Tibial nerve (tissue), 4 donors: ENCODE measurements around the gene RELN. TPM values are rescaled to one million over a fixed set of nuclear protein-coding genes. Genes with fewer than 3 reads are reported as not detected.

ENCODE experiments used
- DNase-seq, 2 donors: peaks; one replicate each; pipeline ENCODE4 v3.0.0-alpha.2; 2019; ENCODE audit warnings: low spot score in 2 of 2
- H3K27ac ChIP-seq, 4 donors: fragments of 200-600 bp; sonication (generic) in 3 of 4; one replicate each; pipeline ENCODE4 v1.5.1; 2017 to 2019; ENCODE audit warnings: mild to moderate bottlenecking in 1 of 4
- H3K27me3 ChIP-seq, 2 donors: fragments of 200-600 bp; sonication (generic) in 1 of 2; one replicate each; pipeline versions ENCODE4 v1.5.1 to v1.6.0; 2017 to 2019
- H3K36me3 ChIP-seq, 3 donors: fragments of 200-600 bp; sonication (generic); one replicate each; pipeline ENCODE4 v1.5.1; 2018 to 2019
- H3K4me1 ChIP-seq, 4 donors: fragments of 200-600 bp; sonication (generic) in 3 of 4; one replicate each; pipeline ENCODE4 v1.5.1; 2017 to 2019
- H3K4me3 ChIP-seq, 4 donors: fragments of 200-600 bp; sonication (generic) in 3 of 4; one replicate each; pipeline ENCODE4 v1.5.1; 2017 to 2019; ENCODE audit warnings: mild to moderate bottlenecking in 1 of 4, moderate library complexity in 1 of 4
- H3K9me3 ChIP-seq, 4 donors: fragments of 200-600 bp; sonication (generic) in 3 of 4; one replicate each; pipeline ENCODE4 v1.5.1; 2017 to 2019
- CTCF ChIP-seq, 5 experiments: fragments of 200-600 bp in 3 of 5; fragments of 450-650 bp in 2 of 5; sonication (generic) in 3 of 5; IDR thresholded peaks; one replicate each; pipeline ENCODE4 v1.5.1; 2016 to 2019; ENCODE audit warnings: antibody characterized with exemption in 5 of 5, mild to moderate bottlenecking in 3 of 5, moderate library complexity in 2 of 5
- EP300 ChIP-seq, 2 donors: sonication (generic); formaldehyde crosslinking; IDR thresholded peaks; one replicate each; pipeline ENCODE4 v1.6.1; 2017; ENCODE audit warnings: antibody characterized with exemption in 2 of 2, mild to moderate bottlenecking in 1 of 2
- POLR2A ChIP-seq, 2 donors: fragments of 450-650 bp; IDR thresholded peaks; one replicate each; pipeline ENCODE4 v1.6.1; 2017; ENCODE audit warnings: antibody characterized with exemption in 2 of 2, mild to moderate bottlenecking in 2 of 2, moderate library complexity in 2 of 2
- WGBS, 2 donors: methylation state at CpG; one replicate each; pipeline ENCODE4 v1.1.5; 2018; 5-methylcytosine and 5-hydroxymethylcytosine counted together
- total RNA-seq, 4 donors: library from RNA; depleted of rRNA; stranded (reverse); fragments of >200 nt; gene quantifications; one replicate each; pipeline ENCODE4 v1.1.0, GENCODE V29; 2016

The RELN gene
- total RNA-seq, 4 donors from 2014 or later, result 80.4 to 117 (median 102) TPM

- Histone ChIP-seq H3K4me3 (no peak overlapping the region), H3K4me1 (no peaks in the 10 kb centered on the region), H3K27ac (no peak overlapping the region), H3K27me3 (no peaks in the 10 kb centered on the region), H3K9me3 (no peaks in the 10 kb centered on the region), H3K36me3 (no peaks in the 10 kb centered on the region)
- TF ChIP-seq POLR2A (IDR thresholded peaks at IDR 0.05) (no peak), EP300 (IDR thresholded peaks at IDR 0.05) (no peak), CTCF (IDR thresholded peaks at IDR 0.05) (no peak)
- no peak for DNase-seq
- 90 to 91% methylated on average over 5 of the region's 5 CpGs for WGBS, 2 donors
These were observed 124.0 kb downstream of the RELN start for GRCh38 chr7:103865442-103865841.

DNA sequence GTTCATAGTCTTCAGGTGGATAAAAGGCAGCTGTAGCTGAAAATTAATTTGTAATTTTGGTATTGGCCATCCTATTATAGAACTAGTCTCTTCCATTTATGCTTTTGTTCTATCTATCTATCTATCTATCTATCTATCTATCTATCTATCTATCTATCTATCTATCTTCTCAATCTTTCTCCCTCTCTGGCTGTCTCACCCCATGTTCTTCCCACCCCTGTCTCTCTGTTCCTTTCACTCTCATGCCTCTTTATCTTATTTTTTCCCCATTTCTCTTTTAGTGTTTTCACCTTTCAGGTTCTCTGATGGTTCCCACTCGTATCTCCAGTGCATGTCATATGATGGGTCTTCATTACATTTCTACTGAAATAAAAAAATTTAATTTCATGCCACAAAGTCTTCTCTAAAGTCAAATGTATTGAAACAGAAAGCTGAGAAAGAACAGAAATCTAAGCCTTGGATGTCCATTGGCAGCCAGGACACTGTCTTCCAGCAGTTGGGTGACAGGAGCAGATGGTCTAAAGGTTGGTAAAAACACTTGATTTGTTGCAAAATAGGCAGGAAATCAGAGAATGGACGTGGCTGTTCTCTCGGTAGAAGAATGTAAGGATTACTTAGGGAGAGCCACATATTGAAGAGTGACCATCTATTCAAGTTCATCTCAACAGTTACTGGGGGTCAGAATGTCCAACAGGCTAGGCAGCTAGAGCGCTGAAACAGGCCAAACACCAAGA, 127.0 kb downstream of the RELN start:
- no peak for TF ChIP-seq POLR2A (IDR thresholded peaks at IDR 0.05)
- TF ChIP-seq EP300 (IDR thresholded peaks at IDR 0.05), result no peak
- no peak for TF ChIP-seq CTCF (IDR thresholded peaks at IDR 0.05)
- DNase-seq, result no peak
- Histone ChIP-seq H3K4me3 (no peak overlapping the region), H3K36me3 (no peaks in the 10 kb centered on the region), H3K4me1 (no peaks in the 10 kb centered on the region), H3K9me3 (no peaks in the 10 kb centered on the region), H3K27ac (no peak overlapping the region), H3K27me3 (no peaks in the 10 kb centered on the region)
- 54 to 77% methylated on average over 4 of the region's 4 CpGs for WGBS, 2 donors

DNA sequence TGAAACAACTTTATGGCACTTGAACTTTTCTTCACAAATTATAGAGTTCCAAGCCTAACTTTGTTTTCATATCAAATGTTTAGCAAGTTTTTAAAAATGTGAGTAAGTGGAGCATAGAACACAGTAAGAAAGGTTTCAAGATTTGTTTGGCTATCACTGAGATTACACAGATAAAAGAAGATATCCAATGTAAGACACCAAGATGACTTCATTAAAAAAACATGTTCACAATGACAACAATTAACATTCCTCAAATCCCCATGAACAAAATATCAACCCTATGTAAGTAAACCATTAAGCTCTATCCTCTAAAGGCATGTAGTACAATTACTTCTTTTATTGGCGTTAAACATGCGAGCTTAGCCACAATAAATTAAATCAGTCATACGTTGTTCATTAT, 129.7 kb downstream of the RELN start:
- Histone ChIP-seq H3K27ac (no peak overlapping the region), H3K36me3 (no peaks in the 10 kb centered on the region), H3K4me3 (no peak overlapping the region), H3K4me1 (no peaks in the 10 kb centered on the region), H3K9me3 (no peaks in the 10 kb centered on the region), H3K27me3 (no peaks in the 10 kb centered on the region)
- no peak for DNase-seq
- 21 to 46% methylated on average over 3 of the region's 3 CpGs for WGBS, 2 donors
- TF ChIP-seq POLR2A (IDR thresholded peaks at IDR 0.05) (no peak), CTCF (IDR thresholded peaks at IDR 0.05) (no peak), EP300 (IDR thresholded peaks at IDR 0.05) (no peak)

DNA sequence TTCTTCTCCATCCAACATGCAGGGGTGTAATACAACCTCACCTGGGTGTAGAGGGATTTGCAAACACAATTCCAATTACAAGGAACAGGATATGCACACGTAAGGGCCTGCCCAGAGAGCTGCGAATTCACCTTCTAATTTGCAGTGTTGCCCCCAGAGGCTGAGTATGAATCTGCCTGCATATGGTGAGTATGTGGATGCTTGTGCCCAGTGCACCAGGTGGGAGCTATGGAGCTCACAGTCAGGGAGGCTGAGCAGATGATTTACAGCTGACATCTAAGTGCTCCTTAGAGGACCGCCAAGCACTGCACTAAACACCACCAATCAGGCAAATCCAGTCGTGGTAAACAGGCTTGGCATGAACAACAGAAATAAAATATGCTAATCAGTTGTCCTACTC, 132.0 kb downstream of the RELN start:
- WGBS, 2 donors, result 44 to 52% methylated on average over 4 of the region's 4 CpGs
- TF ChIP-seq POLR2A (IDR thresholded peaks at IDR 0.05), result no peak
- DNase-seq, result no peak
- Histone ChIP-seq H3K36me3 (no peaks in the 10 kb centered on the region), H3K27me3 (no peaks in the 10 kb centered on the region), H3K4me1 (no peaks in the 10 kb centered on the region), H3K27ac (no peak overlapping the region), H3K9me3 (no peaks in the 10 kb centered on the region), H3K4me3 (no peak overlapping the region)

DNA sequence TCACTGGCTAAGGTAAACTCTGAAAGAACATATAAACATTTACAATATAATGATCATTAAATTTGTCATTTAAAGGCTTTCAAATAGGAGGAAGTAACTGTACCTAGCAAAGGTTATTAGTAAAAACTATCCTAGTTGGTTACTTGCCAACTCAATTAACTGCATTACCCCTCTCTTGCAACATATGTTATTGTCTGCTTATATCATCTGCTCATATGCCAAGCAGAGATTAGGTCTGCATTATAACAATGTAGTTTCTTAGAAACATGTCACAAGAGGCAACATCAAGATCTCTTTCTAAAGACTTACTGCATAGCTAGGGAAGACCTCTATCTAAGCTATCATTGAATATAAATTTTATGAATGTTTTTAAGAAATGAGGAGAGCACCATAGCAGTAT, 132.5 kb downstream of the RELN start:
- TF ChIP-seq EP300 (IDR thresholded peaks at IDR 0.05) (no peak), POLR2A (IDR thresholded peaks at IDR 0.05) (no peak), CTCF (IDR thresholded peaks at IDR 0.05) (no peak)
- no peak for DNase-seq
- no peaks in the 10 kb centered on the region for H3K36me3 ChIP-seq
- H3K4me3 ChIP-seq, result no peak overlapping the region
- no peak overlapping the region for H3K27ac ChIP-seq
- no peaks in the 10 kb centered on the region for H3K4me1 ChIP-seq
- no peaks in the 10 kb centered on the region for H3K27me3 ChIP-seq
- no peaks in the 10 kb centered on the region for H3K9me3 ChIP-seq

- no peaks in the 10 kb centered on the region for H3K4me1 ChIP-seq
- H3K4me3 ChIP-seq, result no peak overlapping the region
- H3K27ac ChIP-seq, result no peak overlapping the region
- no peak for DNase-seq
- H3K9me3 ChIP-seq, result no peaks in the 10 kb centered on the region
- H3K27me3 ChIP-seq, result no peaks in the 10 kb centered on the region
- H3K36me3 ChIP-seq, result no peaks in the 10 kb centered on the region
- TF ChIP-seq POLR2A (IDR thresholded peaks at IDR 0.05) (no peak), EP300 (IDR thresholded peaks at IDR 0.05) (no peak), CTCF (IDR thresholded peaks at IDR 0.05) (no peak)
These were observed 133.8 kb downstream of the RELN start for GRCh38 chr7:103855671-103856070.
